Suprapubic skin (tissue), 3 donors: ENCODE measurements around the gene TPM2.

Experiments
- POLR2A ChIP-seq, 2 donors: fragments of 450-650 bp; IDR thresholded peaks; one replicate each; pipeline ENCODE4 v1.6.1; 2017; ENCODE audit warnings: antibody characterized with exemption in 2 of 2, mild to moderate bottlenecking in 2 of 2, moderate library complexity in 2 of 2
- TF ChIP-seq, protein P1 (sequence below), 2 donors: fragments of 200-600 bp in 1 of 2; fragments of 450-650 bp in 1 of 2; sonication (generic) in 1 of 2; IDR thresholded peaks; one replicate each; pipeline ENCODE4 v1.5.1; 2016 to 2019; ENCODE audit warnings: antibody characterized with exemption in 2 of 2, mild to moderate bottlenecking in 1 of 2, moderate library complexity in 1 of 2

DNA sequence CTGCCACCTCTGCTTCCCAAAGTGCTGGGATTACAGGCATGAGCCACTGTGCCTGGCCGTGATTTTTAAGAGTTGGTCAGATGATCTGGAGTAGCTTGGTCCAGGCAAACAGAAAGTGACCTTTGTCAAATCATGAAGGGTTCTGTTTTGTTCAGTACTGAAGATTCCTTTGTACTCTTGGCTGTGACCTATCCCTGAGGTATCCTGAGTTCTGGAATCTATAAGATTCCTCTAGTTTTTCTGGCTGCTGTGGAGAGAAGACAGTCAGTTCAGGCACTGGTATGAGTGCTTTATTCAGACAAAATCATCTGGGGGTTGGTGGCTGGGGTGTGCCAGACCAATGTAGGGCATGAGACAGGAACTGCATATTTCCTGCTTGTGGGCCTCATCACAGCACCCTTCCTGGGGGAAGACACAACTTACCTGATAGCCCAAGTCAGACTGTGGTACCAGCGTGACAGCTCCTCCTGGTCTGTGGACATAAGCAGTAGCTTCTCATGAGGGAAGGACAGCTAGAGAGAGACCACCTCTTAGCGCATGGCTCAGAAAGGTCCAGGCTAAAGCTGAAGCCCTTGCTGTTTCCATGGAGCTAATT lies 27.9 kb downstream of the TPM2 start:
- TF ChIP-seq, protein P1, sequence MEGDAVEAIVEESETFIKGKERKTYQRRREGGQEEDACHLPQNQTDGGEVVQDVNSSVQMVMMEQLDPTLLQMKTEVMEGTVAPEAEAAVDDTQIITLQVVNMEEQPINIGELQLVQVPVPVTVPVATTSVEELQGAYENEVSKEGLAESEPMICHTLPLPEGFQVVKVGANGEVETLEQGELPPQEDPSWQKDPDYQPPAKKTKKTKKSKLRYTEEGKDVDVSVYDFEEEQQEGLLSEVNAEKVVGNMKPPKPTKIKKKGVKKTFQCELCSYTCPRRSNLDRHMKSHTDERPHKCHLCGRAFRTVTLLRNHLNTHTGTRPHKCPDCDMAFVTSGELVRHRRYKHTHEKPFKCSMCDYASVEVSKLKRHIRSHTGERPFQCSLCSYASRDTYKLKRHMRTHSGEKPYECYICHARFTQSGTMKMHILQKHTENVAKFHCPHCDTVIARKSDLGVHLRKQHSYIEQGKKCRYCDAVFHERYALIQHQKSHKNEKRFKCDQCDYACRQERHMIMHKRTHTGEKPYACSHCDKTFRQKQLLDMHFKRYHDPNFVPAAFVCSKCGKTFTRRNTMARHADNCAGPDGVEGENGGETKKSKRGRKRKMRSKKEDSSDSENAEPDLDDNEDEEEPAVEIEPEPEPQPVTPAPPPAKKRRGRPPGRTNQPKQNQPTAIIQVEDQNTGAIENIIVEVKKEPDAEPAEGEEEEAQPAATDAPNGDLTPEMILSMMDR (IDR thresholded peaks at IDR 0.05): no peak
- TF ChIP-seq POLR2A (IDR thresholded peaks at IDR 0.05): no peak
